SK-N-SH (cell line): ENCODE results near the gene ATF5. TPM values are rescaled to one million over a fixed set of nuclear protein-coding genes. Genes with fewer than 3 reads are reported as not detected.

Experiments used
- CTCF ChIA-PET: fragments of 300-600, 350-600 bp; formaldehyde crosslinking; extraction: SDS; loops from one replicate; lab custom pipeline; 2021; lab: Yijun Ruan, JAX
- POLR2A ChIA-PET: fragments of 350-600 bp; sonication (Branson Sonifier 250); formaldehyde crosslinking; extraction: SDS; loops from one replicate; lab custom pipeline; 2020; ENCODE audit warnings: antibody characterized with exemption, inconsistent platforms; lab: Yijun Ruan, JAX
- DNase-seq: peaks from one replicate; pipeline ENCODE4 v3.0.0; 2012
- H2AFZ ChIP-seq: fragments of 200-600 bp; sonication (generic); 2 replicates; pipeline ENCODE4 v1.8.1; 2016; ENCODE audit warnings: antibody characterized with exemption, mild to moderate bottlenecking, low read depth
- H3F3A ChIP-seq: fragments of 200-600 bp; sonication (generic); replicated peaks from 2 replicates; pipeline ENCODE3; 2016; ENCODE audit warnings: antibody characterized with exemption, mild to moderate bottlenecking; ENCODE audit not compliant: insufficient read depth
- H3K27ac ChIP-seq, 2 experiments: fragments of 200-500 bp in 1 of 2; fragments of 200-600 bp in 1 of 2; sonication (Bioruptor generic) in 1 of 2; sonication (generic), shearing (Covaris generic) in 1 of 2; 2 replicates each; pipeline versions ENCODE4 v1.5.1 to v1.6.1; 2014 to 2016; ENCODE audit warnings: low read depth in 2 of 2, inconsistent platforms in 1 of 2, low read length in 1 of 2, mild to moderate bottlenecking in 1 of 2, mixed read lengths in 1 of 2
- H3K27me3 ChIP-seq: fragments of 200-600 bp; sonication (generic), shearing (Covaris generic); 2 replicates; pipeline ENCODE4 v1.6.1; 2016; ENCODE audit warnings: mixed run types; ENCODE audit not compliant: insufficient read depth
- H3K36me3 ChIP-seq, 2 experiments: fragments of 200-500 bp in 1 of 2; fragments of 200-600 bp in 1 of 2; sonication (Bioruptor generic) in 1 of 2; sonication (generic) in 1 of 2; replicated peaks in 1 of 2; 2 replicates each; pipeline versions ENCODE3 to v1.5.1; 2014 to 2016; ENCODE audit warnings: low read length in 1 of 2, mild to moderate bottlenecking in 1 of 2; ENCODE audit not compliant: insufficient read depth in 2 of 2, control insufficient read depth in 1 of 2
- H3K4me1 ChIP-seq, 2 experiments: fragments of 200-500 bp in 1 of 2; fragments of 200-600 bp in 1 of 2; sonication (Bioruptor generic) in 1 of 2; sonication (generic), shearing (Covaris generic) in 1 of 2; 2 replicates each; pipeline versions ENCODE4 v1.5.1 to v1.6.1; 2014 to 2016; ENCODE audit warnings: low read depth in 1 of 2, low read length in 1 of 2, mixed run types in 1 of 2; ENCODE audit not compliant: insufficient read depth in 2 of 2, control insufficient read depth in 1 of 2
- H3K4me2 ChIP-seq: fragments of 200-600 bp; sonication (generic), shearing (Covaris generic); 2 replicates; pipeline ENCODE4 v1.6.1; 2017; ENCODE audit warnings: mixed run types
- H3K4me3 ChIP-seq, 2 experiments: fragments of 200-500 bp in 1 of 2; fragments of 200-600 bp in 1 of 2; sonication (Bioruptor generic) in 1 of 2; sonication (generic), shearing (Covaris generic) in 1 of 2; 2 replicates each; pipeline versions ENCODE4 v1.5.1 to v1.8.1; 2014 to 2016; ENCODE audit warnings: low read depth in 2 of 2, inconsistent platforms in 1 of 2, low read length in 1 of 2, mild to moderate bottlenecking in 1 of 2, mixed read lengths in 1 of 2, moderate library complexity in 1 of 2
- H3K79me2 ChIP-seq: fragments of 200-600 bp; sonication (generic); 2 replicates; pipeline ENCODE4 v1.8.1; 2017; ENCODE audit warnings: mild to moderate bottlenecking; ENCODE audit not compliant: insufficient read depth
- H3K9ac ChIP-seq: fragments of 200-600 bp; sonication (generic); 2 replicates; pipeline ENCODE4 v1.6.1; 2017; ENCODE audit warnings: mixed run types
- H3K9me2 ChIP-seq: fragments of 200-600 bp; sonication (generic); 2 replicates; pipeline ENCODE4 v1.6.1; 2017; ENCODE audit warnings: mixed run types
- H3K9me3 ChIP-seq: fragments of 200-600 bp; sonication (generic); 2 replicates; pipeline ENCODE4 v1.6.1; 2017; ENCODE audit warnings: mixed run types, mild to moderate bottlenecking, moderate library complexity
- H4K20me1 ChIP-seq: fragments of 200-600 bp; sonication (generic); 2 replicates; pipeline ENCODE4 v1.6.1; 2017; ENCODE audit warnings: mild to moderate bottlenecking, mixed run types; ENCODE audit not compliant: insufficient read depth
- CTCF ChIP-seq: fragments of 200-600 bp; sonication (generic); IDR thresholded peaks from 2 replicates; pipeline ENCODE4 v1.6.1; 2017; ENCODE audit warnings: antibody characterized with exemption, mild to moderate bottlenecking, moderate library complexity
- ELF1 ChIP-seq: IDR thresholded peaks from 2 replicates; pipeline ENCODE4 v1.4.0; 2012
- EP300 ChIP-seq, 2 experiments: IDR thresholded peaks; 2 replicates each; pipeline versions ENCODE4 v1.4.0 to v1.6.1; 2012; ENCODE audit warnings: borderline replicate concordance in 1 of 2, low read depth in 1 of 2, low read length in 1 of 2
- FOXJ3 ChIP-seq: sonication (generic); formaldehyde crosslinking; IDR thresholded peaks from 2 replicates; pipeline ENCODE4 v1.5.1; 2020; ENCODE audit warnings: mild to moderate bottlenecking, missing genetic modification reagents
- FOXM1 ChIP-seq: IDR thresholded peaks from 2 replicates; pipeline ENCODE4 v1.4.0; 2012; ENCODE audit warnings: low read depth, mild to moderate bottlenecking
- GATA2 ChIP-seq: sonication (generic); formaldehyde crosslinking; IDR thresholded peaks from 2 replicates; pipeline ENCODE4 v1.5.0; 2020; ENCODE audit warnings: mild to moderate bottlenecking, missing genetic modification reagents
- JUND ChIP-seq: IDR thresholded peaks from 2 replicates; pipeline ENCODE4 v1.4.0; 2012
- MAX ChIP-seq: IDR thresholded peaks from 2 replicates; pipeline ENCODE4 v1.4.0; 2012; ENCODE audit warnings: low read depth
- MXI1 ChIP-seq: IDR thresholded peaks from 2 replicates; pipeline ENCODE4 v1.6.1; 2012; ENCODE audit warnings: mild to moderate bottlenecking, low read depth, low read length, improper control_type of control experiment
- NFIC ChIP-seq: IDR thresholded peaks from 2 replicates; pipeline ENCODE4 v1.4.0; 2012; ENCODE audit warnings: borderline replicate concordance
- PBX3 ChIP-seq: IDR thresholded peaks from 2 replicates; pipeline ENCODE4; 2012
- RAD21 ChIP-seq: IDR thresholded peaks from 2 replicates; pipeline ENCODE4 v1.6.1; 2012; ENCODE audit warnings: mild to moderate bottlenecking, low read length
- RXRA ChIP-seq: IDR thresholded peaks from 2 replicates; pipeline ENCODE4 v1.4.0; 2012; ENCODE audit warnings: low read depth, mild to moderate bottlenecking, borderline replicate concordance
- SMC3 ChIP-seq: IDR thresholded peaks from 2 replicates; pipeline ENCODE4 v1.6.1; 2012; ENCODE audit warnings: low read depth, low read length, improper control_type of control experiment
- TAF1 ChIP-seq: IDR thresholded peaks from 2 replicates; pipeline ENCODE4 v1.6.1; 2012; ENCODE audit warnings: low read depth, mild to moderate bottlenecking, low read length, moderate library complexity, borderline replicate concordance
- TEAD4 ChIP-seq: IDR thresholded peaks from 2 replicates; pipeline ENCODE4 v1.4.0; 2012; ENCODE audit warnings: mild to moderate bottlenecking, borderline replicate concordance; ENCODE audit not compliant: insufficient read depth
- YY1 ChIP-seq: IDR thresholded peaks from 2 replicates; pipeline ENCODE4 v1.4.0; 2012; ENCODE audit warnings: low read depth, mild to moderate bottlenecking
- WGBS: methylation state at CpG from one replicate; pipeline ENCODE4 v1.1.6; 2017; ENCODE audit warnings: low lambda C conversion rate; 5-methylcytosine and 5-hydroxymethylcytosine counted together
- polyA plus RNA-seq, 3 experiments: library from polyadenylated mRNA; depleted of rRNA; stranded (reverse); fragments of >200 nt; gene quantifications; 2 replicates each; pipeline ENCODE4 v1.2.3, GENCODE V29; 2012
- TF ChIP-seq, protein P1 (sequence below): fragments of 150-350 bp; IDR thresholded peaks from 2 replicates; pipeline ENCODE4 v1.6.1; 2016; ENCODE audit warnings: mild to moderate bottlenecking, low read depth, low read length
- TF ChIP-seq, protein P2 (sequence below): fragments of 150-350 bp; IDR thresholded peaks from 2 replicates; pipeline ENCODE4 v1.6.1; 2017; ENCODE audit warnings: antibody characterized with exemption, low read length, low read depth, borderline replicate concordance

The ATF5 gene
- polyA plus RNA-seq, 1 of the 3 experiments (the other 2 are of a cell fraction): 11.7 TPM

DNA sequence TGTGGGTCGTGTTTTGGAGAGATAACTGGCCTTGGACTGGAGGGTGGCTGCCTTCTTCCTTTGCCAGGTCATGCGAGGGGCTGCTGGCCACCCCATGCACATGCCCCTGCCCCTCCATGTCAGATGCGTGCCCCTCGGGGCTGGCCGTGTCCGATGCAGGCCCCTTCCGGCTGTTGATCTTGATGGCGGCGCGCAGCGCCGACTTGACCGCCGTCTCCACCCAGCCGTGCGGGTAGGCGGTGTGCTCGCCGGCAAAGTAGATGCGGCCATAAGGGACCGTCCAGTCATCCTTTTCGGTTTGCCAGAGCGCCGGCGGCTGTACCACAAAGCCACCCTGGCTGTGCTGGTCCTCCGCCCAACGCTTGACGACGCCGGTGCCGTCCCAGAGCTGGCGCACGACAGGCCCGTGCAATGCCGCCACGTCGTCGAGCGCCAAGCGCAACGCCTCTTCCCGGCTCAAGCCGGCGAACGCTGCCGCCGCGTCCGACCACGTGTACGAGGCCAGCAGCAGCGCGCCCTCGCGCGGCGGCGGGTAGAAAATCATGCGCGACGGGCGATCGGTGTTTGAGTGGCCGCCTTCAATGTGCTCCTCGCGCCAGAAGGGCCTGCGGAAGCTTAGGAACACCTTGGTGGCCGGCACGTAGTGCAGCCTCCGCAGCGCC is 39.2 kb upstream of the ATF5 start:
- Histone ChIP-seq H3K4me2 (peak overlapping the region; percentile 47), H3K4me1 (peaks cover 0 to 13% of the 10 kb centered on the region in 2 experiments; a peak in 1 of 4 replicates), H2AFZ (no peak overlapping the region), H3K9me3 (no peaks in the 10 kb centered on the region), H3K4me3 (peak overlapping the region; percentile 33 to 43; a peak in 2 of 4 replicates), H3K9me2 (no peaks in the 10 kb centered on the region), H3K27me3 (no peaks in the 10 kb centered on the region), H3K79me2 (no peaks in the 10 kb centered on the region), H4K20me1 (no peaks in the 10 kb centered on the region), H3F3A (peaks cover 10% of the 10 kb centered on the region), H3K36me3 (peaks cover 0 to 4% of the 10 kb centered on the region in 2 experiments), H3K27ac (no peak overlapping the region; a peak in 1 of 4 replicates), H3K9ac (no peak overlapping the region)
- POLR2A ChIA-PET: interaction anchor here (1.0 to 1.8 kb wide), 2 partner anchors 9 to 13 kb away, joined by 3 to 9 read pairs; partner anchors contain the start of genes AKT1S1 and TBC1D17
- peak; percentile 82 for DNase-seq
- WGBS: 45% methylated on average over 53 of the region's 71 CpGs
- CTCF ChIA-PET: interaction anchor here (0.8 to 1.6 kb wide), 14 partner anchors 9 to 89 kb away, joined by 3 to 12 read pairs (median 4); partner anchors contain the start of genes AKT1S1, ATF5, NUP62 and TBC1D17
- TF ChIP-seq EP300 (IDR thresholded peaks at IDR 0.05; ENCODE audit: borderline replicate concordance in 1 of 2, low read depth in 1 of 2, low read length in 1 of 2) (no peak), RAD21 (peak; percentile 26; the same call in 1 of the 2 replicates), TEAD4 (no peak), FOXJ3 (CRISPR knock-in tag) (0 out of 2 replicates have a peak, but pooled peaks have one; percentile 35), PBX3 (no peak), TAF1 (no peak), JUND (no peak), YY1 (no peak), NFIC (no peak), ELF1 (no peak), MXI1 (peak; percentile 86), MAX (peak; percentile 96), GATA2 (CRISPR knock-in tag) (no peak), RXRA (no peak), SMC3 (peak; percentile 11; the same call in 1 of the 2 replicates), CTCF (peak; percentile 61), FOXM1 (no peak)
- TF ChIP-seq, protein P1, sequence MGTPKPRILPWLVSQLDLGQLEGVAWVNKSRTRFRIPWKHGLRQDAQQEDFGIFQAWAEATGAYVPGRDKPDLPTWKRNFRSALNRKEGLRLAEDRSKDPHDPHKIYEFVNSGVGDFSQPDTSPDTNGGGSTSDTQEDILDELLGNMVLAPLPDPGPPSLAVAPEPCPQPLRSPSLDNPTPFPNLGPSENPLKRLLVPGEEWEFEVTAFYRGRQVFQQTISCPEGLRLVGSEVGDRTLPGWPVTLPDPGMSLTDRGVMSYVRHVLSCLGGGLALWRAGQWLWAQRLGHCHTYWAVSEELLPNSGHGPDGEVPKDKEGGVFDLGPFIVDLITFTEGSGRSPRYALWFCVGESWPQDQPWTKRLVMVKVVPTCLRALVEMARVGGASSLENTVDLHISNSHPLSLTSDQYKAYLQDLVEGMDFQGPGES: no peak
- TF ChIP-seq, protein P2, sequence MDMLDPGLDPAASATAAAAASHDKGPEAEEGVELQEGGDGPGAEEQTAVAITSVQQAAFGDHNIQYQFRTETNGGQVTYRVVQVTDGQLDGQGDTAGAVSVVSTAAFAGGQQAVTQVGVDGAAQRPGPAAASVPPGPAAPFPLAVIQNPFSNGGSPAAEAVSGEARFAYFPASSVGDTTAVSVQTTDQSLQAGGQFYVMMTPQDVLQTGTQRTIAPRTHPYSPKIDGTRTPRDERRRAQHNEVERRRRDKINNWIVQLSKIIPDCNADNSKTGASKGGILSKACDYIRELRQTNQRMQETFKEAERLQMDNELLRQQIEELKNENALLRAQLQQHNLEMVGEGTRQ: no peak
- TF ChIP-seq, all 33 proteins: peak for 6
